Sigmoid colon (tissue), 4 donors: ENCODE data around the gene FMNL2.

Source experiments
- CTCF ChIP-seq, 4 experiments: fragments of 450-650 bp in 3 of 4; fragments of 200-600 bp in 1 of 4; IDR thresholded peaks; one replicate each; pipeline ENCODE4 v1.5.1; 2016 to 2019; ENCODE audit warnings: antibody characterized with exemption in 4 of 4, mild to moderate bottlenecking in 3 of 4, moderate library complexity in 2 of 4
- EP300 ChIP-seq, 4 donors: sonication (generic); formaldehyde crosslinking; IDR thresholded peaks; one replicate each; pipeline ENCODE4 v1.6.1; 2017; ENCODE audit warnings: antibody characterized with exemption in 4 of 4
- POLR2A ChIP-seq, 2 donors: fragments of 450-650 bp; IDR thresholded peaks; one replicate each; pipeline ENCODE4 v1.6.1; 2016; ENCODE audit warnings: antibody characterized with exemption in 2 of 2, mild to moderate bottlenecking in 2 of 2, moderate library complexity in 2 of 2
- POLR2AphosphoS5 ChIP-seq, 4 donors: sonication (generic); formaldehyde crosslinking; IDR thresholded peaks; one replicate each; pipeline ENCODE4 v1.6.1; 2017; ENCODE audit warnings: antibody characterized with exemption in 4 of 4

- TF ChIP-seq CTCF (IDR thresholded peaks at IDR 0.05) (no peak), POLR2A (IDR thresholded peaks at IDR 0.05) (no peak), POLR2AphosphoS5 (IDR thresholded peaks at IDR 0.05) (no peak), EP300 (IDR thresholded peaks at IDR 0.05) (no peak)
Measured at GRCh38 chr2:152479282-152479681, 144.3 kb downstream of the FMNL2 start.
